GM18870 (cell line): ENCODE results near the gene MYD88.
"Not testable (repeated sequence)": the region's sequence is repeated elsewhere in the genome, so short reads cannot be mapped to it uniquely, and the experiment has no call there.

Experiments
- ATAC-seq: cut with Tn5 transposase; IDR thresholded peaks from one replicate; pipeline ENCODE4 v1.9.1; 2021; ENCODE audit warnings: moderate library complexity; ENCODE audit not compliant: unreplicated experiment

MYD88 gene

GRCh38 chr3:38140326-38141172 is 2.1 kb downstream of the MYD88 start:
- ATAC-seq = no peak

- no peak for ATAC-seq
Observed at GRCh38 chr3:38141173-38141951, 2.9 kb downstream of the MYD88 start.

- ATAC-seq = no peak
Observed at GRCh38 chr3:38141952-38142273, 3.5 kb downstream of the MYD88 start.

GRCh38 chr3:38142959-38143358 is 4.5 kb downstream of the MYD88 start:
- no peak for ATAC-seq

GRCh38 chr3:38143511-38143910 is 5.0 kb downstream of the MYD88 start:
- no peak for ATAC-seq

- no peak for ATAC-seq
Observed at GRCh38 chr3:38146504-38146903, 8.0 kb downstream of the MYD88 start.

GRCh38 chr3:38147421-38147820 is 9.0 kb downstream of the MYD88 start:
- no peak for ATAC-seq

- no peak for ATAC-seq
Observed at GRCh38 chr3:38148311-38148882, 9.9 kb downstream of the MYD88 start.

GRCh38 chr3:38149708-38150107 is 11.2 kb downstream of the MYD88 start:
- no peak for ATAC-seq

- ATAC-seq = no peak
Observed at GRCh38 chr3:38150780-38151528, 12.5 kb downstream of the MYD88 start.

- no peak for ATAC-seq
Observed at GRCh38 chr3:38151667-38152265, 13.3 kb downstream of the MYD88 start.

GRCh38 chr3:38152609-38153008 is 14.1 kb downstream of the MYD88 start:
- no peak for ATAC-seq

- no peak for ATAC-seq
Observed at GRCh38 chr3:38153221-38153620, 14.8 kb downstream of the MYD88 start.

- no peak for ATAC-seq
Observed at GRCh38 chr3:38154033-38154494, 15.6 kb downstream of the MYD88 start.

- no peak for ATAC-seq
Observed at GRCh38 chr3:38154625-38155255, 16.3 kb downstream of the MYD88 start.

- no peak for ATAC-seq
Observed at GRCh38 chr3:38155825-38156224, 17.4 kb downstream of the MYD88 start.

- no peak for ATAC-seq
Observed at GRCh38 chr3:38157117-38157516, 18.7 kb downstream of the MYD88 start.

- ATAC-seq = no peak
Observed at GRCh38 chr3:38157595-38157994, 19.1 kb downstream of the MYD88 start.

GRCh38 chr3:38158472-38158871 is 20.0 kb downstream of the MYD88 start:
- no peak for ATAC-seq

- not testable (repeated sequence) for ATAC-seq
Observed at GRCh38 chr3:38160704-38161103, 22.2 kb downstream of the MYD88 start.
